Stimulated activated CD4-positive, alpha-beta T cell treated with anti-CD3 and anti-CD28 coated beads, TNF-alpha, amount 100 ng/mL, for 1 hour (primary cell): Measurements from ENCODE around the gene ARHGEF35.
"Not testable (repeated sequence)": the region's sequence is repeated elsewhere in the genome, so short reads cannot be mapped to it uniquely, and the experiment has no call there.

Experiments
- DNase-seq, 3 donors: peaks; one replicate each; pipeline ENCODE4 v3.0.0-alpha.2; 2020; ENCODE audit warnings: low read depth in 3 of 3, low spot score in 1 of 3

The ARHGEF35 gene

DNA sequence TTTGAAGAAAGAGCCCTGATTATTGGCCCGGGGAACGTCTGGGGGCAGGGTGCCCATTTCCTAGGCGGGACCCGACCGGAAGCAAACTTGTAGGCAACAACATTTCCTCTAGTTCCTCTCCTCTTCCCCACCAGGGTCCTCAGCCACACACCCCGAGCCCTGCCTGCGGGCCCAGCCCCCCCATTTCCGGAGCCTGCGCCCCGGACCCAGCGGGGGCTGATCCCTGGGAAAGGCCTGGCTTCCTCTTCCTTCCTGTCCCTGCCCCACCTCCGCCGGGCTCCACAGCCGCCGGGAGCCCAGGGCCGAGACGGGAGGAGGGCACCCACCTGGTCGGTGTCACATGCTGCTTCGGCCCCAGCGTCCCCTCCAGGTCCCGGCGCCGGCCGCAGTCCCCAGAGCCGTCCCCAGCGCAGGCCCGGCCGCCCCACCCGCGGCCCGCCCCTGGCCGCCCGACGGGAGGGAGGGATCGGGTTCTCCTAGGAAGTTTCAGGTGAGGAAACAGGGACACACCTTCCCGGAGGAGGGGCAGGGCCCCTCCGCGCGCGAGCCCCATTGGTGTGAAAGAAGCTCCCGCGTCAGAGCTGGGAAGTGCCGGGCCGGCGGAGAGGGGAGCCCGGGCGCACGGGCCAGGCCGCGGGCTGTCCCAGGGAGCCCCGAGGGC is at the start of gene ARHGEF35:
TSS of gene ARHGEF35 (minus strand) at position 622 of the 661 bp plus-strand sequence. CDS start 7,450 bp downstream, outside the sequence.
- DNase-seq = not testable (repeated sequence)

DNA sequence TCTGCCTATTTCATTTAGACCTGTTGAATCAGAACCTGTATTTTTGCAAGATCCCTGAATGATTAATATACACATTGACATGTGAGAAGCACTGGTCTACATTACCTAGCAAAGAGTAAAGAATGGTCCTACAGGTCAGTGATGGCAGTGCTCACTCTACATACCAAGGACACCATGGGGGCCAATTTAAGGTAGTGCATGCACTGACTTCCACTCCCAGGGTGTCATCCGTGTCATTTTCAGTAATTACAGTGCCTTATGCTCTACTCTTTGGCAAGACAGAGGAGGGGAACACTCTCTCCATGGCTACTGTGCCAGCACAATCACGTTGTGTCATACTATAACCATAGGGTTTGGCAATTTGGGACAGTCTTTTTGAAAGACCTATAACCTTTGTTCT is 49.7 kb upstream of the ARHGEF35 start:
- DNase-seq = not testable (repeated sequence)

DNA sequence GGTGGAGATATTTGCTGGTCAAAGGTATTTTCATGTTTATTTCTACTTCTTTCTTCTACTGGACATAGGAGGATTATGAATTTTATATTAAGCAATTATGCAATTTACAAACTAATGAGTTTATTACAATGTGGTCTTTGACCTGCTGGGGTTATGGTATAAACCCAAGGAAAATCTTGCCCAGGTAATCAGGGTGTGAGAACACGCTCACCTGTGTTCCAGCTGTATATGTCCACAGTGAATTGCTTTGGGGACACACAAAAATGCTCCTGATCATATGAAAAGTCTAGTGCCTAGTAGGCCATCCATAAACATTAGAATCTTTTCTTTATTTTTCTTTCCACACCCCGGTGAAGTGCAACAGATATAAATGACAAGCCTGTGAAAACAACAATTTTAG is 43.7 kb upstream of the ARHGEF35 start, which contains the start of gene OR2A42:
TSS of gene OR2A42 (minus strand) at position 241 of the 400 bp plus-strand sequence. CDS start 6,762 bp downstream, outside the sequence.
- DNase-seq = not testable (repeated sequence)

DNA sequence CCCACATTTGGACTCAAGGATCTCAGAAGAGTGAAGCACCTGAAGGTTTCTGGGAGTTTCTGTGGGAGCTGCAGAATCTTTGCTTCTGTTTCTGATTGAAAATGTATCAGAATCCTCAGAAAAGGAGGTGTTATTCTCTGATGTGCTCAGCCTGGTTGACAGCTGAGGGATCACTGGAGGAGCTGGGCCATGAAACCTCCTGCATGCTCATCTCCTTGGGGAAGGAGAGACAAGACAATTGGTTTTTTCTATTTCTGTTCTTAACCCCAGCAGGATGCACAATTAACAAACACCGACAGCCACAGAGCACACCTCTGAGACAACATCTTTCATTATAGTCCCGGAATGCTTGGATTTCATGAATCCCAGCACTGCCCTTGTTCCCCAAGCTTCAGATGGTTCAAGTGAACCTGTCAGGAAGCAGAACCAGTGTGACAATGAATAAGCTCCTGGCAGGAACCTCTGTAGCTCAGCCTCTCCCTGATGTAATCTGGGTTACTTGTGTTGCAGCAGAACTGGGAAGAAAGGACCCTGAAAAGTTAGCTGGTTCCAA is 43.0 kb upstream of the ARHGEF35 start:
- DNase-seq = not testable (repeated sequence)

DNA sequence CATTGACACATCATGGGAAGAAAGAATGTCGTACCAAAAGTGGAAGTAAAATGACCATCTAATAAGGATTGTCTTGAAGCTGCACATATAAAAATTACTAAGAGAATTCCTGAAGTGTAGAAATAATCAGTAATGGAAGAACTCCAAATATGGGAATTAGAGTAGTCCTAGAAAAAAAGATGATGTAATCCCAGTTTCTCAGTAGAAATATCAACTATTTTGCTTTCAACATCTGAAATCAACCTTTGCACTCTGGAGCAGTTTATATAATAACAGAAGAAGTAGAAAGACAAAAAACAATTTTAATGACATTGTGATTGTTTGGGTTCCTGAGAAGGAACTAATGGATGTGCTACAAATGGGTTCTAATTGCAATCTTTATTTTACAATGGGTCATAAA is 37.4 kb upstream of the ARHGEF35 start:
- not testable (repeated sequence) for DNase-seq

DNA sequence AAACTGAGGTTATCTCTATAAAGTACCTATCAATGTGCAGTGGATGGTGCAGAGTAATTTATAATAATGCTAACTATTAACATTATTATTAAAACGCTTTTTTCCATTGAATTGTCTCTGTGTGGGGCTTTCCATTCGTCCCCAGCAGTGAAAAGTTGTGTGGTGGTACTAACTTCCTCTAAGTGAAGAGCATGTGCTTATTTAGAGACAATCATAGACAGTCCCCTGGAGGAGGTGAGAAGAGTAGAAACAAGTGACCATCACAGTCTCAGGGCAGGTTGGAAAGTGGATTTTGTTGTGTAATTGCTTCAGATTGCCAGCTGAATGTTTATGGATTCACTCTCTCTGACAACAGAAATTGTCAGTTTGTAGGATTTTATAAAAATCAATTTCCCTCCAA is 35.4 kb upstream of the ARHGEF35 start:
- DNase-seq = not testable (repeated sequence)

DNA sequence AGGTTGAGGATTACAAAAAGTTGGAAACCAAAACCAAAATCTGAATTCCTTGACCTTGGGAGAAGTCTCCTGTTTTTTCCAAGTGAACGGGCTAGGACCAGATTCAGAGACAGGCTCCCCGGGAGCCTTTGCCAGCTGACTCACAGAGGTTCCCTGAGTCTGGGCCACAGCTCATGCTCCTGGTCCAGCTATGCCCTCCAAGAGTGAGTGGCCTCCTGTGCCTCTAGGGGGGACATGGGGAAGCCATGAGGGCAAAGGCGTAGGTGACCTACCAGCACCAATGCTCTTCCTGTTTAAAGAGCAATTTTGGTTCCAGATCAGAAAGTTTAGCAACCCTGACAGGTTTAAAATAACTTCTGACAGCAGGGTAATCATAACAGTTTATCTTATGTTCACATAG is 33.2 kb upstream of the ARHGEF35 start:
- DNase-seq = not testable (repeated sequence)

DNA sequence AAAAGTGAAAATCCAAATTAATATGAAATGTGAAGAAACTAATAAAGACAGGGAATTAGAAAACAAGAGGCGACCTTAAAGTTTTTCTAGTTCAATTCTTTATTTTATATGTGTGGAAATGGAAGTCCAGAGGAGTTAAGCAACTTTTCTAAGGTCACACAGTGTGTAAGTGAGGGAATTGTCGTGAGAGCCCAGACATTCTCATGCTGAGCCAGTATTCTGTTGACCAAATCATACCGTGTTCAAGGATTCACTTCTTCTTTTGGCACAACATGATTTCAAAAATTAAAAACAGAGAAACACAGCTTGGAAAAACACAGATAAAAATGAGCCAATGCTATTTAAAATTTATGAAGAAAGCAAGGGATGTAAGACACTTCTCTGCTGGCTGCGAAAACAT is 31.2 kb upstream of the ARHGEF35 start:
- DNase-seq = not testable (repeated sequence)

DNA sequence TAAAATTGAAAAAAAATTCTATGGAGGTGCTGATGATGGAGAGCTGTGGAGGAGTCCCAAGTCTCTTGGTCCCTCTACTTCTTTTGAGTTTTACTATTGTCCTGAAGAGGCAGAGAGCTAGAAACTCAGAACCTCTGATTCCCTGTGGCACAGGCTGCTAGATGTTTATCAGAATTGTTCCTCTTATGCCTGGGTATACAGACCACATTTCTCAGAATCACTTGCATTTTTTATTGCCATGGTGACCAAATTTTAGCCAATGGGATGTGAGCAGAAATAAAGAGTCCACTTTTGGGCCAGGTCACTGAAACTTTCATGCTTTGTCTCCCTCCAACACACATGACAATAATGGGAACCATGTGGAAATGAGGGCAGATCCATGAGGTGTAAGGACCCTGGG is 28.0 kb upstream of the ARHGEF35 start:
- DNase-seq = not testable (repeated sequence)

DNA sequence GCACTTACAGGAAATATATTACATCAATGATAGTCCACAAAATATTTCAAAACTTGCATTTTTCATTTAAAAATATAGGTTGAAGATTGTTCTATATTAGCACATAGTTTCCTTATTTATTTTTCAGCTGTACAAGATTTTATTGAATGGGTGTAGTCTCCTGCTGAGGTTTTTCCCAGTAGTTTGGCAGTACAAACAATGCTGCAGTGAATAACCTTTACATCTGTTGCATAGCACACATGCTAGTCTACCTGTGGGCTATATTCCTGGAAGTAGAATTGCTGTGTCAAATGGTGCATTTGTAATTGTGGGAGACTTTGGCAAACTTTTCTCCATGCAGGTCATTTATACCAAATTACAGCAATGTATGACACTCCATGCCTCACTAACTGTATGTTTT is 24.9 kb upstream of the ARHGEF35 start:
- not testable (repeated sequence) for DNase-seq

DNA sequence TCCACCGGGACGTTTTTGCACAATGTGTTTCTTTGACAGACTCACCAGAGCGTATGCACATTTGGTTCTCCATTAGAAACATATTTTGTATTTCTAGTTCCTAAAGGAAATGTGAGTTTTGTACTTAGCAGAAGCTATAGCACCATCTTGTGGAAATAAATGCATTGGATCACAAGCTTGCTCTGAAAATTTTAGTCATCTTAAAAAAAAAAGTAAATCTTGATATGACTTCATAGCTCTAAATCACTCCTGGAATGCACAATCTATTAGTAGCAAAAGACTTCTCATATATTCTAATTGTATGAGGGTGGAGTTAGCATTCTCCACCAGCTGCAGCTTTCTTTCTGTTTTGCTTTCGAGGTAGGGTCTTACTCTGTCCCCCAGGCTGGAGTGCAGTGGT is 23.5 kb upstream of the ARHGEF35 start:
- DNase-seq = not testable (repeated sequence)

DNA sequence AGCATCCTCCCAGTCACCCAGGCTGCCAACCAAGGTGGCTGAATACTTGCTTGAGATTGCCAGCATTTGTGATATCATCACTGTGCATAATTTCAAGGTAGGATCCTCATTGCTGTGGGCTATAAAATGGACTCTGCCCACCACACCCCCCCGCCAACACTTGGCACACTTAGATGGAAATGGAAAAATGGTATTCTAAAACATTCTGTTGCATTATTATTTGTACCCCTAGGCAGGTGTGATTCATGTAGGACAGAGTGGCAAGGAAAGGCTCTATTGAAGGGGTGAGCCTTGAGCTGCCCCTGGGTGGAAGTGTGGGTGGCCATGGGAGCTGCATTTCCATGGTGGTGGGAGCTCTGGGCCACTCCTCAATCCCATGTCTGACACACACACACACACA is 22.9 kb upstream of the ARHGEF35 start:
- DNase-seq = not testable (repeated sequence)

DNA sequence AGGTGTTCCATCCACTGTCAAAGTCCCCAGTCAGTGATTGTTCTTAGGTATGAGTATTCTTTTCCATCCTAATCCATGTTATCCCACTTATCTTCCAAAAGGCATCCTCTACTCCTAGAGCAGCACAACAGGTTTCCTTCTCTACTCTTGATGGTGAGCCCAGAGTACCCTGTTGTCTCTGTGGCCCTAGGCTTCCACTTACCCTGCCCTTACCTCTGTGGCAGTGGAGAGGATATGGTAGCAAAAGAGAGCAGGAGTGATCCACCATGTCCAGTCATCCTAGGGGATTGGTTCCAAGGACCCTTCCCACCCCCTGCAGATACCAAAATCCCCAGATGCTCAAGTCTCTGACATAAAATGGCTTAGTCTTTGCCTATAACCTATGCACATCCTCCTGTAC is 21.6 kb upstream of the ARHGEF35 start:
- not testable (repeated sequence) for DNase-seq

DNA sequence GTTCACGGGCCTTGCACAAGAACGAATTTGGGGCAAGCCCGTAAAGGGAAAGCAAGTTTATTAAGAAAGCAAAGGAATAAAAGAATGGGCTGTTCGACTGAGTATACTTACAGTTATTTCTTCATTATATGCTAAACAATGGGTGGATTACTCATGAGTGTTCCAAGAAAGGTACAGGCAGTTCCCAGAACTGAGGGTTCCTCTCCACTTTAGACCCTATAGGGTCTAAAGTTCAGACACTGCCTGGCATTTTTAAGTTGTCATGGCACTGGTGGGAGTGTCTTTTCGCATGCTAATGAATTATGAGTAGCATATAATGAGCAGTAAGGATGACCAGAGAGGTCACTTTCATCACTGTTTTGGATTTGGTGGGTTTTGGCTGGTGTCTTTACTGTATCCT is 9.7 kb upstream of the ARHGEF35 start:
- DNase-seq = not testable (repeated sequence)

DNA sequence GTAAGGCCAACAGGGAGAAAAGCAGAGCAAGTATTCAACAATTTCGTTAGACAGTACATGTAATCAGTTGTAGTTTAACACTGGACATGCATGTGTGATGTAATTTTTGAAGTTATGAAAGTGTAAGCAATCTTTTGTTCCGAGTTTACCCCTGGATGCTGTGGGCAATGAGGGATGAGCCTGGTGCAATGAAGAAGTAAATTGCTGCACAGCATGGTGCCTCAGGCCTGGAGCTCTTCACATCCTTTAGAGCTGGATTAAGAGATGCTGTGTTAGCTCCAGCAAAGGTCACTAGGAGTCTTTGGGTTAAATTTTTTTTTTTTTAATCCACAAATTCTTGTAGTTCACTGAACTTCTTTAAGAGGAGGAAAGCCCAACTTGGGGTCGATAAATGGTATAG is 7.5 kb upstream of the ARHGEF35 start:
- DNase-seq = not testable (repeated sequence)

DNA sequence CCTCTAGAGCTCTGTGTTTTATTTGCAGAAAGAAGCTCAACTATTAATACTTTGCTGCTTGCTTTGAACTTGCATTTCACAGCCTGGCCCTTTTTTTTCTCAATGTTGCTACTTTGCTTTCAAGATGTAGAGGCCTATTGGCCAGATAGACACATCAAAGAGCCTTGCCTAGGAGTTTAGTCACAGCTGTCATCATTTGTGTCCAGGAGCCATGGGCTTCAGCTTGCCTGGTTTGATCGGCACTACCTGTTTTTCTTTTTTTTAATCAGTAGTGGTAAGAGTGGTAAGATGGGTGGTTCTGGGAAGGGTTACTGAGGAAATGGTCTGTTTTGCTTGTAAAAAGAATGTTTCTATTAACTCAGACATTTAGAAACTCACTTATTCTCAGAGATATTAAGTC is 6.3 kb upstream of the ARHGEF35 start:
- not testable (repeated sequence) for DNase-seq

DNA sequence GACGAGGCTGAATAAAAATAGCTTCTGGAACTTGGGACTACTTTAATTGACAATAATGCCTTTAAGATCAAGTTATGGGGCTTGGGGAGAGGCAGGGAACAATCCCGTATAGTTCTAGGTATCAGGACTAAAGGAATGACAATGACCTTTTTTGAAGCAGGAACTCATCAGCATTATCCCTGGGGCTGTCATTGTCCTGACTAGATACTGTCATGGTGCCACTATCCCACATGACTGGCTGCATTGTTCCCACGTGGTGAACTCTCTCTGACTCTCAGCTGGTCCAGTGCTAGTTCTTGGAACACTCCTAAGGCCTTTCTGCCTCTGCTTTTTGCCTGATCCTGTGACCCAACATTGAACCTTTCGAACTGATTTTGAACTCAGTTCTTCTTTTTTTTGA is 3.3 kb upstream of the ARHGEF35 start:
- DNase-seq = not testable (repeated sequence)

DNA sequence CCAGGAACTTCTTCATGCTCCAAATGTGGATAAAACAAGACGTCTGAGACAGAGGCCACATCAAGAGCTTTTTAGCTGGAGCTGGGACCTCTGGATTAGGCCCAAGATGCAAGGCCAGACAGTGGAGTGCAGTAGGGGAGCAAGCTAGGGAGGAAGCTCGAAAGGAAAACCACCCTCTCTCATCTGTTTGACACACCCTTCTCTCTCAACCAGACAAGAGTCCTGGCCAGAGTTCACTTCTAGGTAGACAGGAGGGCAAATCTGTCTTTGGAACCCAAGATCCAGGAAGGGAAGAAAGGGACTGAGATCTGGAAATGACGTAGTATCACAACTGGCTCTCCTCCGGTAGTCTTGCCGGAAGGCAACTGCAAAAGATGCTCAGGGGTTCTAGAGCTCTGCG is 1.2 kb downstream of the ARHGEF35 start:
- DNase-seq = not testable (repeated sequence)

DNA sequence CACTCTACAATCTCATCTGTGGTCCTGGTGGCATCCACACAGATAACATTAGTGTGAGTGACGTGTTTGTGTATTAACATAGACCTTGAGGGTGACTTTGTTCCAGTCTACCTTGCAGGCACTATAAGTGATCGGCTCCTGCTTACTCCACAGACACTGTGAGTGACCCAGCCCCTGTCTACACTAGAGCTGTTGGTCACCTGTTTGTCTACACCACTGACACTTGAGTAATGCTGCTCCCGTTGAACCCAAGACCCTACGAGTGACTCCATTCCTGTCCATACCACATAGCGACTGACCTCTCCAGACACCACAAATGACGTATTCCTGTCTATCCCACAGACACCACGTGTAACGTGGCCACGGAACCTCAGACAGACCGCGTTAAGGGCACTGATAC is 1.9 kb downstream of the ARHGEF35 start:
- DNase-seq = not testable (repeated sequence)

DNA sequence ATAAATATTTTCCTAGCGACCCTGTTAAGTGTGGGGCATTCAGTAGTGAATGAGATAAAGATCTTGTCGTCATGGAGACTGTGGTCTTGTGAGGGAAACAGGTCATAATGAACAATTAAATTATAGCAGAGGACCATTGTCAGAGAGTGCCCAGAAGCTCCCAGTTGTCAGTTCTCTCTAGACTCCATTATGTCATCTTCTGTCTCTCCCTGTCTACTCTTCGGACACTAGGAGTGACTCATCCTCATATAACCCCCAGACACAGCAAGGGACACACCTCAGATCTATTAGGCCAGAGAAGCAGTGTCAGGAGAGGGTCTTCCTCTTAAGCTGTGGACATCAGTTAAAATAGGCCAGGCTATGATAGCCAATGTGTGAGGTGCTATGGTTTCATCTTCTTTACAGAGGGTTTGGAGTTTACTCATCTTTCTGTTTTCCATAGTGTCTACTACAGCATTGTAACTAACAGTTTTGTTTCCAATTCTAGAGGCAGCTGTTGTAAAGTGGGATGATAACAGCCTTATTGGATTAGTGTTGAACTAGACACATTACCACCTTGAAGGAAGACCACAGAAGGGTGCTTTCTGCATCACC is 7.0 kb downstream of the ARHGEF35 start:
- not testable (repeated sequence) for DNase-seq

DNA sequence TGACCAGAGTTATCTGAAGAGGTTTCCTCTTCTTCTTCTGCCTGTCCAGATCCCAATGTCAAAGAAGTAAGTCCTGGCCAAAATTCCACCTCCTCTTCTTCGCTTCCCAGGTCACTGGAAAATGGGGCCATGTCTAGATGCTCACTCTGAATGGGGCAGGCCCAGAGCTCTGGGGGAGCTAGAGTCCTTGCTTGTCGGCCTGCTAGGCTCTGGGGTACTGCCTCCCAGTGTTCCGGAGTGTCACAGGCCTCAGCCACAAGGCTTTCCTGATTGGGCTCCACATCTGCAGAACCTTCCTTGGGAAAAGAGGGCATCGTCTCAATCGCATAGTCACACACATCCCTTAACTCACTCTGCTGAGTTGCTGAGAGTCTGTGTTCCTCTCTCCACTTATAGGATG is 7.8 kb downstream of the ARHGEF35 start:
- DNase-seq = not testable (repeated sequence)

DNA sequence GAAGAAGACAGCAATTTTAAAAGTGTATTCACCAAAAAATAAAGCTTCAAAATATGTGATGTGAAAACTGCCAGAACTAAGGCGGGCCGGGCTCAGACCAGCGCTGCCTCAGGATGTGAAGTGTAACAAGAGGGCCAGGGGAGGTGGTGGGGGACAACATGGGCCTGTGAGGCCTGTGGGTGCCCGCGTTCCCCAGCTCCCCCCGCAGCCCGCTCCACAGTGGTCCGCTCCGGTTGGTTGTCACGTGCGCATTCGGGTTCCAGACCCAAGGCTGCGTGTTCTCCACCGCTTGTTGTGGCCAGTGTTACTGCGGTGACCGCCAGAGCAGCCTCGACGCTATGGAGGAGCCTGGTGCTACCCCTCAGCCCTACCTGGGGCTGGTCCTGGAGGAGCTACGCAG is 12.5 kb downstream of the ARHGEF35 start, which contains the start of gene CTAGE4:
TSS of gene CTAGE4 (plus strand) at position 301 of the 400 bp plus-strand sequence. CDS start at position 339, 38 bp downstream.
- DNase-seq = not testable (repeated sequence)
